DMS153 treated with DMSO at 0.1 percent for 48 hours (cell line): ENCODE results near the gene PDGFRB.
A peak's percentile ranks its signal among the peaks of the same experiment; 100 is the strongest.

Experiments used
- DNase-seq: peaks from one replicate; lab custom pipeline; 2025; ENCODE audit not compliant: unreplicated experiment; lab: John Stamatoyannopoulos, UW

The PDGFRB gene

DNA sequence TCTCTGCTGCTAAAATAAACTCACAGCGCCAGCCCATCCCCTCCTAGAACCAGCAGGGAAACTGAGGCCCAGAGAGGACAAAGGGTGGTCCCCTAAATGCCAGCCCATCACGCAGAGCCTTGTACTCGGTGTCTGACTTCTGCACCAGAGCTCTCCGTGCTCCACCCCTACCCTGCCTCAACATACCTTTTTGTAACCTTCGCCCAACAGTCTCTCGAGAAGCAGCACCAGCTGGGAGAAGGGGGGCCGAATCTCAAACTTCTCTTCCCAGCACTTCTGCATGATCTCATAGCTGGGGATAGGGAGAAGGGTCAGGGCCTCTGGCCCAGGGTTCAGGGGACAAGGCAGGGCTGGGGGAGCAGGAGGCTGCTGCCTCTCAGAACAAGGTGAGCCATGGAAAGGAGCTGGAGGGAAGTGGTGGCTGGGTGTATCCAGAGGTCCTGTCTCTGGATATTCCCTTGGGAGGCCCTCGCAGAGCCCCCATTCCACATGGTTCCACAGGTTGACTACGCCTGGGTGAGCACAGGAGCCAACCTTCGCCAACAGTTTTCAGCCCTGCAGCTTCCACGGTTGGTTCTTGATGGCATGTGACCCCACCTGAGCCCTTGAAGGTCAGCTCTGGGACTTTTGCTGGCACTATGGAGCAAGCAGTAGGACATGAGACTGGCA, 37.0 kb downstream of the PDGFRB start:
- no peak for DNase-seq

DNA sequence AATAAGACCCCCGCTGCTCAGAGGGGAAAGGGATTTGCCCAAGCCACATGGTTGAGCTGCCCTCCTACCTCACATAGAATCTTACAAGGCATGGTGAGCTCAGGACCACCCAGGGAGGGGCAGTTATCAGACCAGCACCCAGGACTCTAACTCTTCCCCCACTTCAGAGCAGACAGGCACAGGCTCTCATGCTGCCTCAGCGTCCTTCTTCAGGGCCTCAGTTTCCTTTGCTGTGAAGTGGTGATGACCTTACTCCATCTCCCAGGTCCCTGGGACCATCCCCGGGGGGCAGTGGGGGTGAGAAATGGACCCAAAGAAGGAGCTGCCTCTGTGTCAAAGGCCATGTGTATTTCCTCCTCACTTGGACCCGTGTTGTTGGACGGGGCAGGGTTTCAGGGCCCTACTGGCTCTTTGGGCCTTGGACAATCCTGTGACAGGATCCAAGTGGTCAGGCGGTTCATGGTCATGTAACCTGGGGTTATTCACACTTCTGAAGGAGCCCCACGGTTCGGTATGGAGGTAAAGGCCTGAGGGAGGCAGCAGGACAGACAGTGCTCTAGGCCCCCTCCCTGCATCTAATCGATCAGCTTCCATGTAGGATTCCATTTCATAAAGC, 37.6 kb downstream of the PDGFRB start:
- no peak for DNase-seq

DNA sequence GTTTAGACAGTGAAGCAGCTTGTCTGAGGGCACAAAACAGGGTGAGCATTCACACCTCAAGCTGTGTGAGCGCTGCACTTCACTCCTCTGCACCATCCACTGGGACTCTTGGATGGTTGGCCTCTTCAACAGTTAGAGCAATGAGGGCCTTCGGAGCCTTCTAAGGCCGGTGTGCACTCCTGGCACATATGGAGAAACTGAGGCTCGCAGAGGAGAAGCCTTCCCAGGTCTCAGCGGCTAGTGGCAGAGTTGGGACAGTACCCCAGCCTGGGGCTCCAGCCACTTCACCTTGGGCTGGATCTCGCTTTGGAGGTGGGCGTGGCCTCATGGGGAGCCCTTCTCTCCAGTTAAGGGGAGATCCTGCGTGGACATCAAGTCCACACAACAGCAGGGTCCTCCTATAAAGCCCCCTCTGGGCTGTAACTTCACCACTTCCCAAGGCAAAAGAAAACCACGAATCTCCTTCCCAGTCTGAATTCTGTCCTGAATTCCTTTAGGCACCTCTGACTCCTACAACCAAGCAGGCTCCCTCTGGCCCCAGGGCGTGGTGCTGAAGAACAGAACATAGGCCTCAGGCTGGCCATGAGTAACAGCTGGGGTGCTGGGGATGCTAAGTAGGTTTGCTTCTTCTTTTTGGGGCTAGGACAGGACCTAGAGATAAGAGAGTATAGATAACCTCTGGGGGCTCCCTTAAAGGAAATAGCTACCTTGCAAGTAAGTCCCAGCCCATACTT, 38.8 kb downstream of the PDGFRB start:
- no peak for DNase-seq

DNA sequence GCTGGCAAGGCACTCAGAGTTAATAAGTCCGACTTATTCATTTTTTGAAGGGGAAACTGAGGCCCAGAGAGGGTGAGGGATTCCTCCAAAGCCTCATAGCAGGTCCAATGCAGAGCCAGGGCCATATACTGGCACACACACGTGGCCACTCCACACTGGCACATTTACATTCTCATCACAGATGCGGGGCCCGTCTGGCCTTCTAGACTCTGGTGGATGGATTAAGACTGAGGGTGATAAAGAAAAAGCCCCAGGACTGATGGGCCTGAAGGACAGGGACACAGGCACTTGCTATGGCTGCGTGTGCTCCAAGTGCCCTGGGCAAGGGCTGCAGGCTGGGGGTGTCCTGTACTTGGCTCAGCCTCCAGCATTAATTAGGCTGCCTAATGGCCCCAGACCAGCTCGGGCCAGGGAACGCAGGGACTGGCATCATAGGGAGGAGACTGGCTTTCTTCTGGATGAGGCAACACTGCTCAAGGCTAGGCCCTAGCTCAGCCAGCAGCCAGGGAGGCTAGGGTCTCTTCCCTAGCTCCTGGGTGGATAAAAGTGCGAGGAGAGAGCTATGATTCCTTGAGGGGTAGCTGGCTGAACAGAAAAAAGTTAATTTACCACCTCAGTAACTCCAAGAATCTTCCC, 40.8 kb downstream of the PDGFRB start:
- no peak for DNase-seq

DNA sequence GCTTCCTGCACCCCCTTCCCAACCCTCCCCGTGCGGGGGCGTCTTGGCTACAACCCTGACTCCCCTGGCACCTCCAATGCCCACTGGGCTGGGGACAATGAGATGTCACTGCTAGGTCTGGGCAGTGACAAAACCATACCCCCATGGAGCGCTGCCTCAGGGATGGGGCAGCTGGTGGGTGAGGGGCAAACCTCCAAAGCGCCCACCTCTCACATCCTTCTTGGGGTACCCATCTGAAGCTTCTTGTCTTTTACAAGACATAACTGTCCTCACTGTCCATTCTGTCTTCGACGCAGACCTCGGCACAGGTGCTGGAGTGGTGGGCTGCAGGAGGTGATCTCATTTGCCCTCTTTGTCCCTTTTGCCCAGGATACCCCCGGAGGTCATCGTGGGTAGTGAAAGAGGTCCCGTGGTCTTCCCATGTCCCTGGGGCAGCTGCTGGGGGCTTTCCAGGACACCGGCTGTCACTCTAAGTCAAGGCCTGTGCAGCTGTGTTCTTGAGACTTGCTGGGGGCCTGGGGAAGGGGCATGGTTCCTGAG, 41.5 kb downstream of the PDGFRB start:
- no peak for DNase-seq

DNA sequence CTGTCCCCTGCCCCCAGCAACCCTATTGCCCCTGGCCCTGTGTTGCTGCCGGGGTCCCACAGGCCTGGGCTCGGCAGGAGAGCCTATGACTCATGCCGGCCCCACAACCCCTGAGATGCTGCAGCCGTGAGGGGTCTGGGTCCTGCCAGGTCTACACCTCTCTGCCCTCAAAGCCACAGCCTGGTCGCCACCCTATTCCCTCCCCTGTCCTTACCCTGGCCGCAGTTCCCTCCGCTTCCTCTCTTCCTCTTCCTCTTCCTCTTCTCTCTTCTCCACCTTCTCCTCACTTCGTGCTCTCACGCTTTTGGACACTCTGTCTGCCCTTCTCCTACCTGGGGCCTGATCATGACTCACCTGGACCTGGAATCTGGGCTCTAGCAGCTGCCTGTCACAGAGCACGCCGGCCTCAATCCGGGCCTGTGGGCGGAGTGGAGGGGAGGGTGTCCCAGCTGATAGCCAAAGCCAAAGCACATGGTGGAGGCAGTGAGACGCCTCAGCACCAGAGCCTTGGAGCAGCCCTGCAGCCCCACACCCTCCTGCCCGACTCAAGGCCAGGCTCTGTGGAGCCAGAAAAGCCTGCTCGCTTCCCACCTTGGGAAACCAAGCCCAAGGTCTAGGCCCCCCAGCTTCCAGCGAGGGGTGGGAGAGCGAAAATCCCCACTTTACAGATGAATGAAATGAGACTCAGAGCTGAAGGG, 42.4 kb downstream of the PDGFRB start:
- DNase-seq: no peak

DNA sequence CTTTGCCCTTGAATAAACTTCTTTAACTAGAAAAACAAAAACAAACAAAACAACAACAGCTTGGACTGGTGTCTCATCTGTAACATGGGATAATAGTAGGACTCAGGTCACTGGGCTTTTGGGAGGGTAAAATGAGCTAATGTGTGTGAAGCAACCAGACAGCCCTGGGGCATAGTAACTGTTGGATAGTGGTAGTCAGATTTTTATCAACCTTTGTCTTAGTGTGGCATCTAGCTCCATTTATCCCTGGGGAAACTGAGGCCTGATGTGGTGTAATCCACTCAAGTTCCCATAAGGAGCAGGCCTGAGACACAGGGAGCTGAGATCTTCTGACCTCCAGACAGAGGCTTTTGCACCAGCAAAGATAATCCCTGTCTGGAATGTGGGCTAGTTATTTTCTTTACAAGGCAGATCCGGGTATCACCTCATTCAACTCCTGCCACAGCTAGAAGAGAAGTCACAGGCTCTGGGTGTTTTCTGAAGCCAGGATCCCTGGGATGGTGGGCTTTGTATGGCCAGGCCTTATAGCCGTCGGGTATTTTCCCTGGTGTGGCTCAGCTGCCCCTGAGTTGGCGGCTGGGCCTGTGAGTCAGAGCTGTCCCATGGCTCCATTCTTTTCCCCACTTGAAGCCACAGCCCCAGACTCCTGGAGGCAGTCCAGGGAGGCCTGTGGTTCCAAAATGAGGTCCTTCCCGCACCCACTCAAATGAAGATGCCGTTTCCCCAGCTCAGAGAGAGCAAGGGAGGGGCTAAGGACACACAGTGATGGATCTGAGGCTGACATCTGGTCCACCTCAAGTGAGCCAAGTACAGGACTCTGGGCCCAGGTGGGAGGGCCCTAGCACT, 43.2 kb downstream of the PDGFRB start:
- no peak for DNase-seq

DNA sequence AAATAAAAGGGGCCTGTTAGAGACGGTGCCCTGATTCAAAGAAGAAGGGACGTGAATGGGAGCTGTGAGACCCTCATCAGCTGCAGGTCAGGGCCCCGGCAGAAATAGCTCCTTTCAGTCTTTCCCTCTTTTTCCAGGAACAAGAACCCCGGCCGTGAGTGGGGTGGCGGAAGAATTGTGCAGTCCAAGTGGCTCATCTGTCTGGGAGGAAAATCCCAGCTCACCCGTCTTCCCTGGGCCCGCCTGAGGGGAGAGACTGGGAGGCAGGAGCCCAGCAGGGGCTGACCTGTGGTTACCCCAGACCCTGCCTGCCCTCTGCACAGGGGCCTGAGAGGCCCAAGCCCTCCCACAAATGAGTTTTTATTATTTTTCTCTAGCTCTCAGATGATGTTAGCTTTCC, 44.5 kb downstream of the PDGFRB start:
- DNase-seq: no peak

DNA sequence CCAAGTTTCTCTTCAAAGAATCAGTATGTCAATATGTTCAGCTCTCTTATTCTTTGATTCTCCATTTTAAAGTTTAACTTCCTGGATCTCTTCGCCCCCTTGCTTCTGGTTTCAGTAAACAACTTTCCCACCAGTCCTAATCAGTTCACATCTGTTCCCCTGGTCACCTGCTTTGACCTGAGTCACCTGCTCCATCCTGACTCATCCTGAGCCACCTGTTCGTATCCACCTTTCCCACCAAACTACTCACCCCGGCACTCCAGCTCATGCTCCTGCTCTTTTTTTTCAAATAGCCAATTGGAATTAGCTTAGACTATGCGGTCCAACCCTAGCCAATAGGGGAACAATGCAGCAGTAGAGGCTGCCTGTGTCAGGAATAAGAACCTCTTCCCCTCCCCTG, 45.7 kb downstream of the PDGFRB start:
- DNase-seq: no peak

DNA sequence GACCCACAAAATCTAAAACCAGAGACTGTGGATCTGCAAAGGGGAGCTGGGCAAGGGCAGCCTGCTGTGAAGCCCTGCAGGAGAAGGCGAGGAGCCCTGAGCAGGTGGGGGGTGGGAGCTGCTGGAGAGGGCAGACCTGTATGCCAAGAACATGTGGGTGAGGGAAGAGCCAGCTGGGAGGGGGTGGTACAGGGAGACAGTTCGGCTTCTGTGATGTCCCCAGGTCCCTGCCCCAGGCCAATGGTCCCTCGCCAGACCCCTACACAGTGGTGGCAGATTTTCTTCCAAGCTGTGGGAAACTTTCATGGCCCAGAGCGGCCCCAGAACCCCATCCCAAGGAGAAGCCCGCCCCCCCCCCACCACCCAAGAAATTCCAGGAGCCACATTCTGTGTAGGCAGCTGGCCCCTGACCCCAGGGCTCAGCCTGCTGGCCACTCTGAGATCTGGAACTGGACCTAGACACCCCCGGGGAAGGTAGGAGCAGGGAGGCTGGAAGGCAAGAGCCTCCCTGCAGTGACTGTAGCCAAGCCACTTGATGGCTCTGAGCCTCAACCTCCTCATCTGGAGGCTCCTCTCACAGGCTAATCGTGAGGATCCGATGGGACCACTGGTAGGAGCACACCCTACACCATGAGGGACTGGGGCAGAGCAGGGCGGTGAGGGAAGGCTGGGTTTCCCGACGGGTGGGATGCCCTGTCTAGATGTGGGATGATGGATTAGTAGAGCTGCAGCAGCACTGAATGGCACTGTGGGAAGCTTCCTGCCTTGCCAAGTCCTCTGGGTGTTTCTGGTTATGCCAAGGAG, 46.7 kb downstream of the PDGFRB start:
- DNase-seq: no peak

DNA sequence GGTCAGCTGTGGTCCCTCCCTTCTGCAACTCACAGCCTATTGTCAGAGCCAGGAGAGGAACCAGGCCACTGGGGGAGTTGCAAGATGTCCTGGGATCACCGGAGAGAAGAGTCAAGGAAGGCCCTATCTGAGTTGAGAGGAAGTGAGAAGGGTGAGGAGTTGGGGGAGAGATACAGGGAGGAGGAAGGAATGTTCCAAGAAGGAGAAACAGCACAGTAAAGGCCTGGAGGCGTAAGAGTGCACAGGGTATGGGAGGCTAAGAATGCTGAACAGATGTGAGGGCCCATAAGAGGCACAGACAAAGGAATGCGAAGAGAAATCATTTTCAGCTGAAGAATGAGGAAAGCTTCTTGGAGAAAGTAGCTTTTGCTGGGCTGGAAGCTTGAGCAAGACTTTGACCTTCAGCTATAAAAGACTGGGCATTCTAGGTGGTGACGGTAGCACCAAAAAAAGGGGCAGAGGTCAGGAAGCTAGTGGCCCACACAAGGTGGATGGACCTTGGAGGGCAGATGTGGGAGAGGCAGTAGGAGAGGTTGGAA, 47.7 kb downstream of the PDGFRB start:
- no peak for DNase-seq

DNA sequence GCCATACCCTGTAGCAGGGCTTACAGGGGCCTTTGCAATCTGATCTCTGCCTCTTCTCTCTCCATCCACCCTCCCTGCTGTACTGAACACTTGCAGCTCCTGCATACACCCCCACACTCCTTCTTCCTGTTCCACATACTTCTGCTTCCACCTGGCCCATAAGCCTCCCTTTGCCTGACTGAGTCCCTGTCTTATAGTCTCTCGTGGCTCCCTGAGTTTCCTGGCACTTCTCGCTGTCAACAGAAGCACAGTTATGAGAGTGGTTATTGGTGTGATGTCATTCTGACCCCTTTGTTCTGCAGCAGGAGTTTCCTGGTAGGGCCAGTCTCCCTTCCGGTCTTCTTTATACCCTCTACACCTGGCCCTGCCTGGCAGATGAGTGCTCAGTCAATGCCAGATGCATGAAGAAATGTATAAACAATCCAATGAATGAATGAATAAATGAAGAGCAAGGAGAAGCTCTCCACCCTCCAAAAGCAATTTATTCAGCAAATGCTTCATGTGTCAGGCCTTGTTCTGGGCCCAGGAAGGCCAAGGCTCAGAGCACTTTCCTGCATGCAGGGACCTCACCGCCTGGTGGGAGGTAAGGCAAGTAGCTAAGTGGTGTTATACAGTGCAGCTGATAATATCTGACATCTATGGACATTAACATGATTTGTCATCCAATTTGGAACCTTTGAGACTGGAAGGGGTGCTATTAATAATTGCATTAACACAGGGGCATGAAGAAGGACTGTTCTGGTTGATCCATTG, 48.8 kb downstream of the PDGFRB start:
- peak; percentile 39 for DNase-seq

DNA sequence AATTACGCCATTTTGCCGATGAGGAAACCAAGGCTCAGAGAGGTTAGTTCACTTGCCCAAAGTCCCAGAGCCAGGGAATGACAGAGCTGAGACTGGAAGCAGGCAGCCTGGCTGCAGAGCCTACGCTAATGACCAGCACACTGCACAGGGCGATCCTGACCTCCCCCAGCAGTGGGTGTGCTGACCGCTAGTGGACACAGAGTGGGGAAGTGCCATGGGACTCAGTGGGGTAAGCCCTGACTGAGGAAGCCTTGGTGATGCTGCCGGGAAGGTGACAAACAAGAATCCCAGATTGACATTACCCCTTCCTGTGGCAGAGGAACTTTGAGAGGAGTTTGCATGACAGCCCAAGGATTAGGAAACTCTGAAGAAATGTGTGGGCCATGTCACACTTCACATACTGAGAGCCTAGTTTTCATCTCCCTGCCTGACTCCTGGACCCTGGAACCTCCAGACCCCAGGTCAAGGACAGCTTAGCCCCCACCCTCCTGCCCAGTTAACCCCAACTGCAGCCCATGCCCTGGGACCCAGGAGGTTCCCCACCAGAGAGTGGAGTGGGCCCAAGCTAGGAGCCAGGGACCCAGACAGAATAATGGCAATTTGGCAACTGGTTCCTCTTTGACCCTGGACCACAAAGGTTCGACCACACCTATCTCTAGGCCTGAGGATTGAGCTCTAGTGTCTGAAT, 49.6 kb downstream of the PDGFRB start:
- no peak for DNase-seq

DNA sequence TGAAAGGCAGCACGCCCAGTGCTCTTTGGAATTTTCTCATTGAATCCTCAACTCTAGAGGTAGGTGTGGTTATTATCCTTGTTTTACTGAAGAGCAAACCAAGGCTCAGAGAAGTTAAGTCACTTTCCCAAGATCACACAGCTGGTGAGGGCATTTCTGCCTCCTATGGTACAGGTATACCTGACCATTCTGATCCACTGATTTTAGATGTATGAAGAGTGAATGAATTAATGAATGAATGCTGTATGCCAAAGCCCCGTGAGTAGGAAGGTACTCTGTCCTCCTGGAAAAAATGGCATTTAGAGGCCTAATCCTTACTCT, 51.1 kb downstream of the PDGFRB start:
- no peak for DNase-seq

DNA sequence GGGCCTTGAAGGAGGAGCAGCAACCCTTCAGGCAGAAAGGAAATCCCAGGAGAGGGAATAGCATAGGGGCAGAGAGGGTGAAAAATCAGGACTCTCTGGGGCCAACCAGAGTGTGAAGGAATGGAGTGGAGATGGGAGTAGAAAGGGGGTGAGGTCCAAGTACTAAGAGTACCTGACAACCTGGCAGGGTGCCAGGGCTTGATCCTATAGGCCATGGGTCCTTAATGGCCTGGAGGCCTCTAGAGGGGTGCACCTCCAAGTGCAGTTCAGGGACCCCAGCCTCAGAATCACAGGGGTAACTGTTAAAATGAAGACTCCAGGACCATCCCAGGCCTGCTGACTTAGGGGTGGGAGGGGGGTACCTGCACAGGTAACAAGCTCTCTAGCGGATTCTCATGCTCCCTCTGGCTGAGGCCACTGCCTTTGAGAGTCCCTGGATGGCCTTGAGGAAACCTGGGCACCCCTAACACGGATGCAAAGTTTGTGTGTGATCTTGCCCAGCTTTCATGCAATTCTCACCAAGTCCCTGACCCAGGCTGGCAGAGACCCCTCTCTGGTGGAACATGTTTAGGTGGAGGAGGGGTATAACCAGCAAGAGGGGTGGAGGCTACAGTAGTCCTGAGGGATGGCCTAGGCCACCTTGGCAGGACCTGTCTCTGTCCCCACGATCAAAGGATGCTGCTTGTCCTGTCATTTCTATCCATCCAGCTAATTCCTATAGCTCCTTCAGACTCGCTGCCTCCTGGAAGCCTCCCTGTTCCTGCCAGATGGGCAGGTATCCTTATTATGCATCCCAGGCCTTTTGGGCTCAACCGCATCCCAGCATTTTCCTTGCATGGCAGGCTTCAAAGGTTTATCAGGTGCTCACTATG, 51.7 kb downstream of the PDGFRB start:
- no peak for DNase-seq

DNA sequence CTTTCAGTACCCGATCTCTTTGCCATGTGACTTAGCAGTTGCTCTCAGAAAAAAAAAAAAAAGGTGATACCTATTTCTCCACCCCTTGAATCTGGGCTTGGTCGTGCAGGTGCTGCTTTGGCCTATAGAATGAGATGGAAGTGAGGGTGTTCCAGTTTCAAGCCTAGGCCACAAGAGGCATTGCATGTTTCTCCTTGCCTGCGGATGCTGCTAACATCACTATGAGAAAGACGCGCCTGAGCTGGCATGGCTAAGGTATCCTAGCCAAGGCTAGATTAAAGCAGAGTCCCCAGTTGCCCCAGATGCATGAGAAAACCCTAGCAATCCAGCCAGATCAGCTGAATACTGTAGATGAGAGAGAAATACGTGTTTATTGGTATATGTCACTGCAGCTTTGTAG, 54.6 kb downstream of the PDGFRB start:
- no peak for DNase-seq

DNA sequence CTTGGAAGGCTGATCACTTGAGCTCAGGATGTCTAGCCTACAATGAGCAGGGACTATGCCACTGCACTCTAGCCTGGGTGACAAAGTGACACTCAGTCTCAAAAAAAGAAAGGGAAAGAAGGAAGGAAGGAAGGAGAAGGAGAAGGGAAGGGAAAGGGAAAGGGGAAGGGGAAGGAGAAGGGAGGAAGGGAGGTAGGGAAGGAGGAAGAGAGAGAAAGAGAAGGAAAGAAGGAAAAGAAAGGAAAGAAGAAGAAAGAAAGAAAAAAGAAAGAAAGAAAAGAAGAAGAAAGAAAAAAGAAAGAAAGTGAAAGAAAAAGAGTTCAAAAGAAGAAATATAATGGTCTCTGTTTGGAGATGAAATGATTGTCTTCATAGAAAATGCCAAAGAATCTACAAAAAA, 58.5 kb downstream of the PDGFRB start:
- DNase-seq: no peak
